IPS DF 6.9 (cell line): ENCODE results near the gene ASTN2.

Experiments
- DNase-seq: peaks from one replicate; pipeline ENCODE4 v3.0.0-alpha.2; 2013; ENCODE audit warnings: low read depth, low spot score
- H3K27ac ChIP-seq: one replicate; pipeline ENCODE4 v1.5.1; 2013; ENCODE audit warnings: low read length, control low read depth
- H3K27me3 ChIP-seq: 2 replicates; pipeline ENCODE4 v1.6.1; 2013; ENCODE audit warnings: mild to moderate bottlenecking, low read length; ENCODE audit not compliant: control insufficient read depth, insufficient read depth
- H3K36me3 ChIP-seq: 2 replicates; pipeline ENCODE4 v1.6.1; 2013; ENCODE audit warnings: low read length; ENCODE audit not compliant: control insufficient read depth, insufficient read depth
- H3K4me1 ChIP-seq: 2 replicates; pipeline ENCODE4 v1.6.1; 2013; ENCODE audit warnings: low read length; ENCODE audit not compliant: control insufficient read depth, insufficient read depth
- H3K4me3 ChIP-seq: 2 replicates; pipeline ENCODE4 v1.5.1; 2013; ENCODE audit warnings: mild to moderate bottlenecking, low read length
- H3K9me3 ChIP-seq: 2 replicates; pipeline ENCODE4 v1.6.1; 2013; ENCODE audit warnings: low read length, inconsistent platforms; ENCODE audit not compliant: control insufficient read depth, insufficient read depth
- WGBS: extraction: QIAGEN DNeasy Blood & Tissue Kit; methylation state at CpG from one replicate; pipeline ENCODE4 v1.1.7; 2013; ENCODE audit warnings: mixed read lengths, missing lambda C conversion rate; ENCODE audit not compliant: insufficient read length, insufficient coverage; 5-methylcytosine and 5-hydroxymethylcytosine counted together

The ASTN2 gene

GRCh38 chr9:116953271-116953670, 461.6 kb downstream of the ASTN2 start:
- Histone ChIP-seq H3K27me3 (no peaks in the 10 kb centered on the region), H3K4me1 (no peaks in the 10 kb centered on the region), H3K9me3 (no peaks in the 10 kb centered on the region), H3K27ac (no peak overlapping the region), H3K4me3 (no peak overlapping the region), H3K36me3 (no peaks in the 10 kb centered on the region)
- no CpG with 5 or more reads among the region's 1 CpG for WGBS
- no peak for DNase-seq

- Histone ChIP-seq H3K4me1 (no peaks in the 10 kb centered on the region), H3K27ac (no peak overlapping the region), H3K9me3 (no peaks in the 10 kb centered on the region), H3K36me3 (no peaks in the 10 kb centered on the region), H3K27me3 (no peaks in the 10 kb centered on the region), H3K4me3 (no peak overlapping the region)
- DNase-seq = no peak
- WGBS = no CpG with 5 or more reads among the region's 7 CpGs
These were observed 462.4 kb downstream of the ASTN2 start for GRCh38 chr9:116952436-116952810.

GRCh38 chr9:116951588-116952435, 463.0 kb downstream of the ASTN2 start:
- H3K27ac ChIP-seq = no peak overlapping the region

DNA sequence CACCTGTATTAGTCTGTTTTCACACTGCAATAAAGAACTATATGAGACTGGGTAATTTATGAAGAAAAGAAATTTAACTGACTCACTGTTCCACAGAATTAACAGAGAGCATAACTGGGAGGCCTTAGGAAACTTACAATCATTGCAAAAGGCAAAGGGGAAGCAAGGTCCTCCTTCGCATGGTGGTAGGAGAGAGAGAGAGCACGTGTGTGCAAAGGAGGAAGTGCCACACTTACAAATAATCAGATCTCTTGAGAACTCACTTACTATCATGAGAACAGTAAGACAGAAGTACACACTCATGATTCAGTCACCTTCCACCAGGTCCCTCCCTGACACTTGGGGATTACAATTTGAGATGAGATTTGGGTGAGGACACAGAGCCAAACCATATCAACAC, 469.0 kb downstream of the ASTN2 start:
- no CpG with 5 or more reads among the region's 2 CpGs for WGBS
- Histone ChIP-seq H3K9me3 (no peaks in the 10 kb centered on the region), H3K36me3 (no peaks in the 10 kb centered on the region), H3K27me3 (no peaks in the 10 kb centered on the region), H3K4me3 (no peak overlapping the region), H3K27ac (no peak overlapping the region), H3K4me1 (peaks cover 1% of the 10 kb centered on the region; the same call in 1 of the 2 replicates)
- DNase-seq = no peak

More at GRCh38 chr9:116951588-116952435, 463.0 kb downstream of the ASTN2 start:
- Histone ChIP-seq H3K4me3 (no peak overlapping the region), H3K4me1 (no peaks in the 10 kb centered on the region; the same call in 1 of the 2 replicates), H3K36me3 (no peaks in the 10 kb centered on the region), H3K9me3 (no peaks in the 10 kb centered on the region), H3K27me3 (no peaks in the 10 kb centered on the region)
- no CpG with 5 or more reads among the region's 3 CpGs for WGBS
- no peak for DNase-seq

- Histone ChIP-seq H3K4me3 (no peak overlapping the region), H3K27ac (no peak overlapping the region), H3K27me3 (no peaks in the 10 kb centered on the region), H3K36me3 (no peaks in the 10 kb centered on the region), H3K9me3 (no peaks in the 10 kb centered on the region), H3K4me1 (peaks cover 1% of the 10 kb centered on the region; the same call in 1 of the 2 replicates)
- WGBS = no CpG with 5 or more reads among the region's 4 CpGs
- DNase-seq = no peak
These were observed 469.9 kb downstream of the ASTN2 start for GRCh38 chr9:116944714-116945534.

- Histone ChIP-seq H3K36me3 (no peaks in the 10 kb centered on the region), H3K4me3 (no peak overlapping the region), H3K9me3 (no peaks in the 10 kb centered on the region), H3K27me3 (no peaks in the 10 kb centered on the region), H3K27ac (no peak overlapping the region), H3K4me1 (peaks cover 1% of the 10 kb centered on the region; the same call in 1 of the 2 replicates)
- WGBS = no CpG with 5 or more reads among the region's 5 CpGs
- DNase-seq = no peak
These were observed 470.9 kb downstream of the ASTN2 start for GRCh38 chr9:116943970-116944369.

- Histone ChIP-seq H3K27me3 (no peaks in the 10 kb centered on the region), H3K36me3 (no peaks in the 10 kb centered on the region), H3K4me1 (peaks cover 1% of the 10 kb centered on the region; the same call in 1 of the 2 replicates), H3K9me3 (no peaks in the 10 kb centered on the region), H3K27ac (no peak overlapping the region), H3K4me3 (no peak overlapping the region)
- DNase-seq = no peak
- WGBS = no CpG with 5 or more reads among the region's 3 CpGs
These were observed 472.2 kb downstream of the ASTN2 start for GRCh38 chr9:116942593-116943061.

- Histone ChIP-seq H3K4me3 (no peak overlapping the region), H3K27me3 (no peaks in the 10 kb centered on the region), H3K4me1 (no peaks in the 10 kb centered on the region), H3K36me3 (no peaks in the 10 kb centered on the region), H3K9me3 (no peaks in the 10 kb centered on the region), H3K27ac (no peak overlapping the region)
- no peak for DNase-seq
These were observed 473.6 kb downstream of the ASTN2 start for GRCh38 chr9:116941266-116941665.

GRCh38 chr9:116940614-116941215, 474.1 kb downstream of the ASTN2 start:
- H3K36me3 ChIP-seq = no peaks in the 10 kb centered on the region
- no peak overlapping the region for H3K27ac ChIP-seq
- no CpG with 5 or more reads among the region's 4 CpGs for WGBS
- H3K27me3 ChIP-seq = no peaks in the 10 kb centered on the region
- H3K4me1 ChIP-seq = no peaks in the 10 kb centered on the region
- no peak overlapping the region for H3K4me3 ChIP-seq
- no peak for DNase-seq
- no peaks in the 10 kb centered on the region for H3K9me3 ChIP-seq

DNA sequence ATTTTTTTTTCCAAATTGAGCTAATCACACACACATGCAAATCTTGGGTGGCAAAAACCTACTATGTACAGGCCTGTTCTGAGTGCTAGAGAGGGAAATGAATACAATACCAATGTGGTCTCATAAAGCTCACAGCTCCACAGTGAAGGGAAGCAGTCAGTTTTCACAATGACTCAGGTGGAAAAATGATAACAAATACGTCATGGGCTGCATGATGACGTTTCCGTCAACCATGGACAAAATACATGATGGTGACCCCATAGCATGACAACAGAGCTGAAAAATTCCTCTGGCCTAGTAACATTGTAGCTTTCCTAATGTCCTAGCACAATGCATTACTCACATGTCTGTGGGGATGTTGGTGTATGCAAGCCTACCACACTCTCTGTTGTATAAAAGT, 475.2 kb downstream of the ASTN2 start:
- Histone ChIP-seq H3K27me3 (no peaks in the 10 kb centered on the region), H3K27ac (no peak overlapping the region), H3K4me3 (no peak overlapping the region), H3K4me1 (no peaks in the 10 kb centered on the region), H3K9me3 (no peaks in the 10 kb centered on the region), H3K36me3 (no peaks in the 10 kb centered on the region)
- no CpG with 5 or more reads among the region's 3 CpGs for WGBS
- no peak for DNase-seq
